ENCODE data around the gene EVX2.

Gene EVX2

DNA sequence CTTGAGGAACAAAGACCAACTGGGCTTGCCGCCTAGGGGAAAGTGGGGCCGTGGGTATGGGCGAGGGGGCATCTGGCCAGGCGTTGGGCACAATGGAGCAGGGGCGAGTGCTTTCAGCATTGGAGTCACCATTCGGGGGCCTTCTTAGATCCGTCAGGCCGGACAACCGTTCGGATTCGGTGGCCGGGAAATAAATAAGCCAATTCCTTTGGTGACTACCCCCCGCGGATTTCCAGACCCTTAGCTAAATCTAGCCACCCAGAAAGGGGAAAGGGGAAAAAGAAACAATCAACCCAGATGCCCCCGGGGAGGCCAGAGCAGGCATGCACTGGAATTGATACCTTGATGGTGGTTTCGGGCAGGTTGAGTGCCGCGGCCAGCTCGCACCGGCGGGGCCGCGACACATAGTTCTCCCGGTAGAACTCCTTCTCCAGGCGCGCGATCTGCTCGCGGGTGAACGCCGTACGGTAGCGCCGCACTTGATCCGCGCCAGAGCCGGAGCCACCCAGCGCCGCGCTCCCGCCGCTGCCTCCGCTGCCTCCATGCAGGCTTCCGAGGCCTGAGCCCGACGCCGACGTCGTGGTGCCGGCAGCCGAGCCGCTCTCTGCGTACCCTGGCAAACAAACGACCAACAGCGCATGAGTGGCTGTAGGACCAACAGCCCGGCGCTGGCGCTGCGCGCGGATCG is 1.8 kb downstream of the EVX2 start:
- DNase-seq = peak; percentile 77

DNA sequence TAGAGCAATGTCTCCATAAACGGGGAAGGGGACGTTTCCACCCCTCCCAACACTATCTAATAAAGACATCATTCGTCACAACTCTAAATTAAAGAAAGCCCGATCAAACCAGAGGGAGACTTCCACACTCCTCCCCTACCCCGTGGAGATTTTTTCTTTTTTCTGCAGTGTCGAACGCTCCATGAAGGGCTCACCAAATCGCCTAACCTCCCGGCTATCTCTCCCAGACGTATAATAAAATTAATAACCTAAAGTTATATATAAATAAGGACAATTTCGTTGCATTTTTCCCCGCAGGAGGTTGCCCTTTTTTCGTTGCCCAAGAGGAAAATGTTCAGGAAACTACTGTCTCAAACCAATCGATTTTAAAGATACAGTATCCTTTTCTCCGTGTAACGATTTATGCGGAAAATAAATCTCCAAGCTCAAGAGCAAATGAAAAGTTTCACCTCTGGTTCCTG is 2.4 kb downstream of the EVX2 start:
- no peak for DNase-seq

DNA sequence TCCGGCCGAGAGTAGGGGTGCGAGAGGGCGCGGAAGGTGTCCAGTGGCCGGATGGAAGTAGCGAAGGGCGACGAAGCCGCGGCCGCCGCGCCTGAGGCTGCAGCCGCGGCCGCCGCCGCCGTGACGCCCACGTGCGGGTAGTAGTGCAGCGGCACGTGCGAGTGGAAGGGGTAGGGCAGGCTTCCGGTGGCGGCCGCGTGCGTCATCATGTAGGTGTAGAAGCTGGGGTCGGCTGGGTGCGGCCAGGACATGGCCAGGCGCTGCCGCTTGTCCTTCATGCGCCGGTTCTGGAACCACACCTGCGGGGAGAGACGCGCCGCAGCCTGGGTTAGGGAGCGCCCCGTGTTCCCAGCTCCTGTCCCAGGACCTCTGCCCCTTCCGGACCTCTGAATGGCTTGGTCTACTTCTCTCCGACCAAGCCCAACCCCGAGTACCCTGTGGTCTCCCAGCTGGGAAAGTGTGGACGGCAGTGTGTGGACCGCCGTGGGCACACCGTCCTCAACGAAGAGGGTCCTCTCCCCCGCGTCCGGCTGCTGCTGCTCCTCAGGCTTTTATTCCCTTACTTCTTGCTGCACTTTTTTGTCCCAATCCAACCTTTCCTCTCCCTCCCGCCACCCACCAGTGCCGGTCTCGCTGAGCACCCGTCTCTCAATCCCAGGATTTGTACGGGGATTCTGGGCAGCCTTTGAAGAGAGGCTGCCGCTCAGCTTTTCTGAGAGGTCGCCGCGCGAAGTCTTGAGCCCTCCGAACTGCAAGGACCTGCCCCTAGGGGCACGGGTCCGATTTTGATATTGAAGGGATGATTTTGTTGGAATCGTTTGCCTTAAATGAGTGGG is 3.0 kb downstream of the EVX2 start:
- DNase-seq = peak; percentile 69

DNA sequence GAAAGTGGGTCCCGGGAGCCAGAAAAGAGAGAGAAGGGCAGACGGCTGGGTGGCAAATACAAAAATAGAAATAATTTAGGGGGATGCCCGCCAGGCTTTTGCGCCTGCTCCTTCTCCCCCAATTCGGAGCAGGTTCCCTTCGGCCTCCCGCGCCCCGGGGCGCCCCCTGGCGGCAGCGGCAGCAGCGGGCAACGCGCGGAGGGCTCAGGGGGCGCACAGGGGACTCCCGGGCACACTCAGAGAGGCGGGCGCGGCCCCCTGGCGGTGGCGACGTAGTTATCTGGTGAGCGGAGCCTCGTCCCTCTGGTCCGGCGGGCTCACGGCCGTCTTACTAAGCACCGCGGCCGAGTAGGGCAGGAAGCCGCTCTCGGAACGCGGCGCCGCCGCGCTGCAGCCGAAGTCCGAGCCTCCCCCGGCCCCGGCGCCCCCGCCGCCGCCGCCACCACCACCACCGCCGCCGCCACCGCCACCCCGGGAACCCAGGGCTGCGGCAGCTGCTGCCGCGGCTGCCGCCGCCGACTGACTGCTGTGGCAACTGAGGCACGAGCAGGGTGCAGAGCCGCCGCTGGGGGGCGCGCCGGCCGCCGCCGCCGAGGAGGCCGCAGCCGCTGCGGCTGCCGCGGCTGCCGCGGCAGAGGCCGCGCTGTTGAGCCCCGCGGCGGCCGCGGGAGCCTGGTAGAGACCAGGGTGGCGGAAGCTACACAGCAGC is 3.8 kb downstream of the EVX2 start:
- peak; percentile 95 for DNase-seq

DNA sequence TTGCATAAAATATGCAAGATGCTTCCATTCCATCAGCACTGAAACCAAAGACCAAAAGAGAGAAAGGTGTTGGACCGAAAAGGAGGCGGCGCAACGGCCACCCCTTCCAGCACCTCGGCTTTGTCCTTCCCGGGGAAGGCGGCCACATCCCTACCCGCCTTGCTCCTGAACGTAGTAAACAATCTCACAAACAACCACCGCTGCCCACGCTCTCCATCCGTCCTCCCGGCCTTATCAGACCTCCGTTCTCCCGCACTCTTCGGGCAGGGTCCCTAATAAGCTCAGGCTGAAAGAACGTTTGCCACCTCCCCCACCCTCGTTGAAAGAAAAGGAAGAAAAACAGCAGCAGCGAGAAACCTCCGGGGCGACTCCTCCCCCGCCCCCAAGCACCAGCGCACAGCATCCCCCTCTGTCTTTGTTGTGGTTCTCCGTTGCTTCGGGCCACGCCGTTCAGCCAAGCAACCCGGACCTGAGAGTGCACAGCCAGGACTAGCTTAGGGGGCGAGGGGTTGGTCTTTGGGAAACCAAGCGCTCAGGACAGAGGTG is 4.4 kb downstream of the EVX2 start:
- DNase-seq = peak; percentile 67

DNA sequence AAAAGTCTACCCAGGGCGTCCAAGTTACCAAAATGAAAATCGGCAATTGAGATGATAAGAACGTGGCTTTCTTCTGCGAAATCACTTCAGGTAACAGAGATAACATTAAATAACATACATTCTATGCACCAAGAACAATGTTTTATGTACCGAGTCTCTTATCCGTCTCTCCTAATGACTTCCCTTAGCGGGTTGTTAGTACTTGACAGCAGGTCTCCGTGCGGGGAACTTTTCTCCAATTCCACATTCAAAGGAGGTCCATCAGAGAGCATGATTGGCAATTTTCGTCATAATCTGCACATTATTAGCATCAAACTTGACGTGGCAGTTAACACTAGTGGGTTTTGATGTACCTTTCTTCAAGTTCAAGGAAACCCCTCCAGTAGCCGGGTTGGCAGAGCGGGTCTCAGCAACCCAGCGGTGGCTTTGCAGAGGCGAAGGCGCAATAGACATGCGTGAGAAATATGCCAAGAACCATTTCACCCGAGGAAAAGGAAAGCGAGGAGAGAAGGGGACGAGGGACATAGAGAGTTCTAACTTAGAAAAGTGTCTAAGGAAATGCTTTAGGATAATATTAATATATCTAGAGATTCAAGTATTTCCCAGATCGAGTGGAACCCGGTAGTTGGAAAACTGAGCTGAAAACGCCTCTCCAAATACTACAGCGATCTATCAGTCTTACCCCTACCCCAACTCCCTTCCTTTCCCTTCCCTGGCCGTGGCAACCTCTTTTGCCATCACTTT is 5.0 kb downstream of the EVX2 start:
- no peak for DNase-seq

DNA sequence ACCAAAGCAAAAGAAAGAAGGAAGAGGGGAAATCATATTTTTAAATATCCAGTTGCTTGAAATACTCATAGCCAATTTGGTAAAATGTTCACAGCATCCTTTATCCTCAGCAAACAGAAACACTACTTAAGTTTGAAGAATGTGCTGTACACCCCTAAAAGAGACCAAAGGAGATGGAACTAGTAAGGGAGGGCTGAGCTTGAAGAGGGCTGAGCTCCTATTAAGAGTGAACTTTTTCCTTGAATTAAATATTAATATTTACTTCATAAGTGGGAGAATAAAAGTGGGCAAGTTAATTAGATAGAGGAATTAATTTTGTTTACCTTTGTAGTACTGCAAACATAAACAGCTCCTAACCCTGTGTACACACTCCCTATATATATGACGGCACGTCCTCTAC is 7.0 kb downstream of the EVX2 start:
- no peak for DNase-seq

DNA sequence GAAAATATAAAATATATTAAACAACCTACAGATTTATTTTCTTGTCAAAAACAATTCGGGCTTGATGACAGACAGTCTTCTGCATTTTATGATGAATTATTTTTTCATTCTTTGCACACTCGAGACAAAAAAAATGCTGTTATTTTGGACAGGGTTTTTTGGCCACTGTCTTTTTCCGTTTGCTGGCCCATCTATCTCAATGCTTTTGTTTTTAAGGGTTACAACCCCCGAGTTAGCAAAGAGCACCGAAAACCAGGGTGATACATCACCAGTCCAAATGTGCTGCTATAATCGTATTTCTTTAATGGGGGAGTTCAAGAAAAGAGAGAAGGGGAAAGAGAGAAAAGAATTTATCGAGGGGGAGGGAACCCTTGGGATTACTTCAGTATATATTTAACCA is 7.7 kb downstream of the EVX2 start:
- no peak for DNase-seq

DNA sequence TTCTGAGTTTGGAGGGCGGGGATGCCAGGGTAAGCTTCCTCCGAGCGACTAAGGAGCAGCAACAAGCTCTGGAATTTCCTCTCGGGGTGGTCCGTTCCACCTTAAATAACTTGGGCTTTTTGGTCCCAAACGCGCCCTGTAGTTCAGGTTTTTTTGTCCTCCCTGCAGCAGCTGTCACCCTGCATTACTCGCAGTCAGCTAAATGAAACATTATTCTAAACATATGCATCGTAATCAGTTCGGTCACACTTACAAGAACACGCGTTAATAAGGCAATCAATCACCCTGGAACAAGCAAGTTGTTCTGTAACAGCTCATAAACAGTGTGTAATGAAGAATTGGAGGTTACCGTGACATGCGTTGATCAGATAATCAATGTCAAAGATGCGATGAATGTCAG is 8.3 kb downstream of the EVX2 start:
- DNase-seq = peak; percentile 59

DNA sequence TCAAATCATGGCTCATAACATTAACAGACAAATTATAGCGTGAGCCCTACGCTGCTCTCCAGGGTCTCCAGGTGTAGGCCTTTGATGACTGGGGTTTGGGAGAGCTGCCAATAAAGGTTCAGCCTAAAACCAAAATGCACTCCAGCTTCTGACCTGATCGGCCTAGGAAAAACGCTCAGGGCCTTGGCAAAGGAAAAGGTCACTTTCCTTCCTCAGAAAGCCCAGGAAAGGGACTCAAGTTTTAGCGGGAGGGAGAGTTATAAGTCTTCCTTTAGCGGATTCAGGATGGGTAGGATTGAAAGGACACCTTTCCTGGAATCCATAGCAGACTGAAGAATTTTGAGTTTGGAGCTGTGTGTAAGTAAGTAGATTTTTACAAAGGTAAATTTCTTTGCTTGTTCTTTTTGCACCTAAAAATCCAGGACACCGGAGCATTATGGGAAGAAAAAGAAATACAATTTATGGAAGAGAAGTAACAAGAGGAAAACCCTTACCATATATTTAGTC is 8.8 kb downstream of the EVX2 start:
- DNase-seq = no peak

DNA sequence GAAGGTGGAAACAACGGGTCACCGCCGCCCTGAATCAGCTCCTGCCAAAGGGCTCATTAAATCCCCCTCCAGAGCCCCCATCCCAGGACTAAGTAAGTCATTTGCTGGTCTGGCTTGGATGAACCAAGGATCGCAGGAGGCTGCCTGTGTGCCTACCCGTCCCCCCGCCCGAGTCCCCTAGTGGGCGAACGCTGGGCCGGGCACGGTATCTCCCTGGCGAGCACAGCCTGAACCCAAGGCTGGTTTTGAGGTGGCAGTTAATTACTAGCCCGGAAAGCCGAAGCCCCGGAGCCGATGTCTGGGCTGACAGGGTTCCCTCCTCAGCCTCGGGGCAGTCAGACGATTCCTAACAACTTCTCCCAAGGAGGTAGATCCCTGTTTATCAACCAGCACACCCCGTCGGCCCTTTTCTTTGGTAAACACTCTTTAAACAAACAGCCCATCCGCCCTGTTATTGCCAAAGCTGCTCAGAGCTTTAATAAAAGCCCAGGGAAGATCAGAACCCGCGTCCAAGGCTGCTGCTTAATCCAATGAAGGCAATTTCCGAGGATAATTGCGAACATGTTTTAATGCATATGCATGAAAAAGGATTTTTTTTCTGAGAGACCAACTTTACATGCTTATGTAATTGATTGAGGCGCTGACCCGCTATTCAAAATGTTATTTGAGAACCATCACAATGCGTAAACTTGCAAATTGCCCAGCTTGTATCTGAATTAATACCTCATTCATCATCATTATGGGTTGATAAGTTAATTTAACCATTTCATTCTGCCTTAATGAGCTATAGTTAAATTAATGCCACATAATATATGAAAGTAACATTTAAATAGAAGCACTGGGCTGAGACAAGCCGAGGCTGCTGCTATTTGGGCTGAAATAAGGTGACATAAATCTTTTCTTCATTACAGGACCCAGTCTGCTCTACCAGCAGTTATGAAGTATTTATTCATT is 10.5 kb downstream of the EVX2 start:
- DNase-seq = peak; percentile 57

DNA sequence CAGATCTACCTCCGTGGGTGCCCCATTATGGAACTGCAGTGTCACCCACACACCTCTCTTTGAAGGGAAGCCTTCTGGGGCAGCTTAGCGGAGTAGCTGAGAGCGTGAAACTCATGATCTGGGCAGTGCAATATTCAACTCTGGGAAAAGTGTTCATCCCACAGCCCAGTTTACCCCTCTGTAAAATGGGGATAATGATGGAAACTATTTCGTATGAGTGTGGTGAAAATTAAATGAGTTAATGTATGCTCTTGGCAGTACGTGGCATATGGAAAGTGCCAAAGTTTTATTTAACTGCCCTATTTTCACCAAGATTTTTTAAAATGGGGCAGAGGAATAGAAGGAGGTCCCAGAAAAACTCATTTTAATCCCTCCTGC is 11.5 kb downstream of the EVX2 start:
- no peak for DNase-seq

DNA sequence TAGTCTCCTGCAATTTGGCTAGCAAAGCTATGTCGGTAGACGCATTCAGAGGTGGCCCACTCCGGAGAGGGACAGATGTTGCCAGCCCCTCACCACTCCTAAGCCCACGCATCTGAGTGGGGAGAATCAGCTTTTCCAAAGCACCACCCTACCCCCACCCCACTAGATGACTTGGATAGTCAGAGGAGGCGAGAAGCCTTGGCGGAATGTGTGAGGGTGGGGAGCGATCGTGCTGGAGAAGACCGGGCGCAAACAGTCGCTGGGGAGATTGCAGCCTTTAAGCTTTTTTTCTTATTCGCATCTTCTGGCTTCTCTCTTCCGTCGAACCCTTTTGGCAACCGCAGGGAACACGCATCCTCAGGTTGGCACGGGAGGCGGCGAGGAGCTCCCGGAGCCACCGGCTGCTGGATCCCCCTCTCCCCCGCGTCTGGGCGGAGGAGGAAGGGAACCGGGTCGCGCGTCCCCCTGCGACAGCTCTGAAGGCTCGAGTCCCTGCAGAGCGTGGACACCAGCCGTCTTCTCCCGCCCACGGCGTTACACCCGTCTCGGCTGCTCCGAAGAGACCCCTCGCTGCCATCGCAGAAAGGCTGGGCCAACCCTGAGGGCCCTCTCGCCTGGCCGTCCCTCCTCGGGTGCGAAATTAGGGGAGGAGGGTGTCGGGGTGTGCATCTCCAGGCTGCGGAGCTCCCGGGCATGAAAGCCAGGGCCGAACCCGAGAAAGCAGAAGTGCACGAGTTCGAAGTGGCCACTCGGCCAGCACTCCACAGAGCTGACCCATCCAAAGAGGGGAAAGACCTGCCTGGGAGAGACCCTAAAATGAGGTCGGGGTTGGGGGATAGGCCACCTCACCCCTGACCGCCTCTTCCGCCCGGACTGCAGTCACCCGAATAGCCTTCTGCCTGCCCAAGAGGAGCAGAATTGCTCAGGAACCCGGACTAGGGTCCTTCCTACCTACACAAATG is 12.2 kb downstream of the EVX2 start:
- DNase-seq = no peak

DNA sequence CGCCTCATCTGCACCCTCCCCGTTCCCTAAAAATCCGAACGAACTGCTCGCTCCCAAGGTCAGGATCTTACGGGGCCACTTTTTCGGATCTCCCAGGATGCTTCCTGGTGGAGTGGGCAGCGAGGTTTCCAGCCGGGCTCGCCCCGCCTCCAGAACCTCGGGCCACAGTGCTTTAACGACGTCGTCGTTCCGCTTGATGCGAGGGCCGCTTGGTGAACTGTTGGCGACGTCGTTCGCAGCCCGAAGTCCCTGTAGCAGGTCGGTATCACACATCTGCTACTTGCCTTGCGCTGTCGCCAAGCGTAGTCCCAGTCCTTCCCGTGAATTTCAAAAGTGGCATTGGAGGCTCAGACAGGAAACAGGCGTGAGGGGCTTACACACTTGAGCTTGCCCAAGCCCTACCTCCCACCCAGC is 15.3 kb downstream of the EVX2 start:
- DNase-seq = peak; percentile 52

DNA sequence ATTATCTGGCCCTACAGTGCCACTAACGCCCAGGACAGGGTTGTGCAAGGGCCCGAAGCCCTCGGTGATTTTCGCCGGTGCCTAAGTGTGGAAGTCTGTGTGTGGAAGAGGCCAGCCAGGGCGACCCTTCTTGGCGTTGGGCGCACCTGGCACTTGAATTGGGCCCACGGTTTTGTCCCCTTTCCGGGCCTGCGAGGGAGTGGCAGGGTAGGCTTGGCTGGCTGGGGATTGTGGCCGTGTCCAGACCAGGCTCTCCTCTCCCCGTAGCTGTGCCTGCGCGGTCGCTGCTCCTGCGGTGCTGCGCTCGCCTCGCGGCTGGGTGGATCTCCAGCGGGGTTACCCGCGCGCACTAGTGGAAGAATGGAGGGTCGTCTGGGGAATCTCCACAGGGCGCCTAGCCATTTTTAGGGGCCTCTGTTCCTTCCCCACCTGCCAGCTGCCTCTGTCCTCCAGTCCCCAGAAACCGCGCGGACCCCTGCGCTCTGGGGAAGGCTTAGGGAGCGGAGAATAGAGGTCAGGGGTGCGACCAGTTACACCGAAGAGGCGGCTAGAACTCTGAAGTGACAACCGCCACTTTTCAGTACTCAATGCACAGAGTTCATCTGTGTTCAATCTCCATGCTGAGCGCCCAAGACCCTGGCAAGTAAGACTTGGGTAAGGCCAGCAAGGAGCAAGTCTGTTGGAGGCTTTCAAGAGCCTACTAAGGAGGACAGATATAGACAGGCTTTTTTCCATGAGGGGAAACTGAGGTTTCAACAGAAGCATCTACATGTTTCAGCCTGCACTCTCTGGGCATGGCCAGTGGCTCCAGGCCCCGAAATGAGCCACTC is 16.0 kb downstream of the EVX2 start:
- peak; percentile 59 for DNase-seq

DNA sequence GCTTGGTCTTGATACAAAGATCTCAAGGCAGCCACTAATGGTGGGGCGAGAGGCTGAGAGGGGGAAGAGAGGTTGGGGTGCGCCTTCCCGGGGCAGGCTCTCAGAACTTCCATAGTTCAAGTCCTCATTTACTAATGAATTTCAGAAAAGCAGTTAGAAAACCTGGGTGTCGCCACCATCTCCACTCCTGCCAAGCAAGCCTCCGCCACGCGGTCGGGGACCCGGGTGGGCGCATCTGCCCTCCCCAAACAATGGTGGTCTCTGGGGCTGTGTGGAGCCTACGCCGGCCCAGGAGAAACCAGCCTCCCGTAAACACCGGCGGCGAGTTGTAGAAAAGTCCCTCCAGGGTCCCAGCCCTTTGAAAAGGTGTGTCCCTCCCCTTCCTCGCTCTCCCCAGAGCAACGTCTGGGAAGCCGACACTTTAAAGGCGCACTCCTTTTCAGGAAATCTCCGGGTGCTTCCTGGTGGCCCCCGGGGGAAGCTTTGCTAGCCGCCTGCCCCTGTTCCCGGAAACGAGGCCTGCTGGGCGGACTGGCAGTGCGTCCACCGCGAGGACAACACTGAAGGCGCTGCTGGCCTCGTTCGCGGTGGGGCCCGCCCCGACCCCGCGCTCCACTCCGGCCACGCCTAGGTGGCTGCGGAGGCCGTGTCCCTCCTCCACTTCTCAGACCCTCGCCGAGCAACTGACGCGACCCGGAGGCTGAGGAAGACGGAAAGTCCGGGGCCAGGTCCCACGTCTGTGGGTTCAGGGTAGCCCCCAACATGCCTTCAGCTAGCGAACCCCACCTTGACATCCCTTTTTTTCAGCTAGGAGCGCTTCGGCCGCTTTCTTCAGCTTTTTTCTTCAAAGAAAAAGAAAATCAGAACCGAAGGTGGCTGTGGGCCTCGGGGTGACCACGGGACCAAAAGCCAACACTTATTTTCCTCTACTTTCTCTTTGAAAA is 16.8 kb downstream of the EVX2 start:
- peak; percentile 52 for DNase-seq

DNA sequence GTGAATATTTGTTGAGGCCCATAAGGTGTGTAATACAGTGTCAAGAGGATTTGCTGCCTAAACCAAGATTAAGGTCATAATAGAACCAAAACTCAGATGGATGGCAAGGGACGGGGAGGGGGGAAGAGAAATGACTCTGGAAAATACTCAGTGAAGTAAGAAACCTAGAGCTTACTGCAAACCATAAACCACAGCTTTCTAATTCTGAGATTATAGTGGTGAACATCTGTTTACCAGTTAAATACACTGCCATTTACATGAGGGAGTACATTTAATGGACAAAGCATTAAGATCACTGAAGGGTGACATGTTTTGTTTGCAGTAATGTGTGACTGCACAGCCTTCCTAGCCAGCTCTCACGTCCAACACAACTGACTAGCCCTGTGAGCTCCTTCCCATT is 19.8 kb downstream of the EVX2 start:
- DNase-seq = no peak

DNA sequence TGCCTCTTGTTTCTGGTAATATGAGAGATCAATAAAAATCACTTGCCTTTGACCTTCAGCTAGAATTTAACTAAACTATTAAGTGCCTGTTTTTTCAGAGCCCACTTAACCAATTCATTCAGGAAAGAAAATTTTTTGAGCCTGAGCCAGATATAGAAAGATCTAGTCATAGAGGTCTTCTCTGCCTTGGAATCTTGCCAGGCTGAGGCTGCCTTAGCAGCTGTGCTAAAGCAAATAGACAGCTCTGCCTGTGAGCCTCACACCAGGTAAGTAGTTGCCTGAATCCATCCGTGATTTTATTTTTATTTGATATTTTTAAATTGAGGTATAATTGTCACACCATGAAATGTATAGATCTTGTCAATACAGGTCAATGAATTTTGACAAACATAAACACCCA is 27.4 kb downstream of the EVX2 start:
- no peak for DNase-seq

Data from islet precursor cell (in vitro differentiated cells).